NCI-H2029 (cell line): Measurements from ENCODE around the gene SOWAHC.

Experiments used
- DNase-seq: peaks from one replicate; lab custom pipeline; 2025; lab: John Stamatoyannopoulos, UW

Gene SOWAHC

DNA sequence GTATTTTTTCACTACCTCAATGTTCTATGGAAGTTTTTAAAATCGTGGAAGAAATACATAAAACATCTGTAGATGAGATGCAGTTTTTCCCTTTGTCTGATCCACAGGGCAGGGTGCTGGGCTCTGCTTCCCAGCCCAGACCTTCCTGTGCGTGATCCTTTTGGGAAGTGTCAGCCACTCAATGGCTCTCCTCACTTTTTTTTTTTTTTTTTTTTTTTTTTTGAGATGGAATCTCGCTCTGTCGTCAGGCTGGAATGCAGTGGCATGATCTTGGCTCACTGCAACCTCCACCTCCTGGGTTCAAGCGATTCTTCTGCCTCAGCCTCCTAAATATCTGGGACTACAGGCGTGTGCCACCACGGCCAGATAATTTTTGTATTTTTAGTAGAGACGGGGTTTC, 32.8 kb downstream of the SOWAHC start:
- DNase-seq: no peak

- DNase-seq: no peak
Observed at GRCh38 chr2:109647636-109648035, 33.5 kb downstream of the SOWAHC start.

DNA sequence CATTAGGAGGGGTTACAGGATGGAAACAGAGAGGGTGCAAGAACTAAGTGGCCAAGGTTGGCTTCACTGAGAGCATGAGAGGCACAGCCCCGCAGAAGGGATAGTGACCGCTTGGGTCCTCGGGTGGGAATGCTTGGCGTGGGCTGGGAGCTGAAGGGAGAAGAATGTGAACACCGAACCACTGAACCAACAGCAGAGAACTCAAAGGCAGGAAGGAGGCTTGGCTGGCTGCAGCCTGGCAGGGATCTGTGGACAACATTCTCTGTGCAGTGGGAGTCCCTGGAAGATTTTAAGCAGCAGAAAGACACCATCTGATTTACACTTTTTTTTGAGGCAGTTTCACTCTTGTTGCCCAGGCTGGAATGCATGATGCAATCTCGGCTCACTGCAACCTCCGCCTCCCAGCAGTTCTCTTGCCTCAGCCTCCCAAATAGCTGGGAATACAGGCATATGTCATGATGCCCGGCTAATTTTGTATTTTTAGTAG, 33.9 kb downstream of the SOWAHC start:
- DNase-seq: no peak

GRCh38 chr2:109649736-109650695, 35.9 kb downstream of the SOWAHC start:
- no peak for DNase-seq

DNA sequence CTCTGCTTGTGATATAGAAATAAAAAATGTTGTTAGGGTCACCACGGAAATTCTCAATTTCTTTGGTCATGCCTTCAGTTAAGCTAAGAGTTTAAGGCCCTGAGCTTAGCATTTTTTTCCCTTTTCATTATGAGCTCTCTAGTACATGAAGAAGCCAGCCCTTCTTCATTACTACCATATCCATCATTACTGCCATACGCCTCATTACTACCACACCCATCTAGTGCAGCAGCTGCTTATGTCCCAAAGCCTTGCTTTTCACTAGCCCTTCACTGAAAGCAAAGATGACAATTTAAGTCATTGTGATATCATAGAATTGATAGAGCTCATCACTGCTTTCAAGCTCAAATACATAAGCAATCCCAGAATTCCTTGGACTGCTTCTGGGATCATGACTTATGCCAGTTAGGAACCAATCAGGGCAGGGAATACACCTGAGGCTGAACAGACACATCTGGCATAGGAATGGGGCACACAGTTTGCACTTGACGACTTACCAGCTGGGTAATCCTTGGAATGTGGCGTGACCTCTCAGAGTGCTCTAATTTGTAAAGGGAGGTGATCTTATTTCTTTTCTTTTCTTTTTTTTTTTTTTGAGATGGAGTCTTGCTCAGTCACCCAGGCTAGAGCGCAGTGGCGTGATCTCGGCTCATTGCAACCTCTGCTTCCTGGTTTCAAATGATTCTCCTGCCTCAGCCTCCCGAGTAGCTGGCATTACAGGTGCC, 40.3 kb downstream of the SOWAHC start:
- no peak for DNase-seq

DNA sequence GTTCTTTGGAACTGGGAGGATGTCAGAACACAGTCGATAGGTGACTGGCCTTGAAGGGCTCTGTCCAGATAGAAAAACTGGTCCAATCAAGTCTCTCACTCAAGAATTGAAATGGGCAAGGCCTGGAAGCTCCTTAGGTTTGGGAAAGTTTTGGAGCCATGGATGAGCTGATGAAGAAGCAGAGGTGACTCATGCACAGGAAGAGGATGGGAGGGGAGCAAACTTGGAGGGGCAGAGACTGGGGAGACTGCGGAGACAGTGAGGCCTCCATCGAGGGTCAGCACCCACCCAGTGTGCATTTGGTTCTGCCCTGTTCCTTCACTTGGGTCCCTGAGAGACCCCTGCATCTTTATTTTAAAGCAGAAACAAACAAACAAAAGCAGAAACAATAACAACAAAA, 41.1 kb downstream of the SOWAHC start:
- DNase-seq: no peak

DNA sequence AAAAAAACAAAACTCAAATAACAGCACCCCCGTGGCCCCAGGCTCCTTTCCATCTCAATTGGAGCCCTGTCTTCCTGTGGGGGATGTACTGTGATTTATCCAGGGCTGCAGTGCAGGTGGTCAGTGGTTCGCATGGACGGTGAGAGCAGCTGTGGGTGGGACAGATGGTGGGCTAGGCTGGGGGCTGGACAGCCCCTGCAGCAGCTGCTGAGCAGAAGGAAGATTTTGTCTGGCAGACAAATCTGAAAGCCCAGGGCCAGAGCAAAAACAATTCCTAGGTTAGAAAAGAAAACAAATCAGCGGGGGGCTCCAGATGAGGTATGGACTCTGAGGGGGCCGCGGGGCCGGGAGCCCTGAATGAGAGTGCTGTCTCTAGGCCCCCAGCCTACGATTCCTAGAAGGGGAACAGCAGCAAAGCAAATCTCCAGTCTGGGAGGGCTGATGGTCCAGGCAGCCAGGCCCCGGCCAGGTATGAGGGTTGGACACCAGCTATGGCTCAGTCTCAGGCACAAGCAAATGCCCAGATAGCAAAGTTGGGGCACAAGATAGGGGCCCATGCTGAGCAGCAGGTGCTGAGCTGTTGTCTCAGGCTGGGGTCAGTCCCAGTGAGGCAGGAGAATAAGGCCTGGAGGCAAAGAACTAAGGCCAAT, 45.4 kb downstream of the SOWAHC start:
- no peak for DNase-seq

DNA sequence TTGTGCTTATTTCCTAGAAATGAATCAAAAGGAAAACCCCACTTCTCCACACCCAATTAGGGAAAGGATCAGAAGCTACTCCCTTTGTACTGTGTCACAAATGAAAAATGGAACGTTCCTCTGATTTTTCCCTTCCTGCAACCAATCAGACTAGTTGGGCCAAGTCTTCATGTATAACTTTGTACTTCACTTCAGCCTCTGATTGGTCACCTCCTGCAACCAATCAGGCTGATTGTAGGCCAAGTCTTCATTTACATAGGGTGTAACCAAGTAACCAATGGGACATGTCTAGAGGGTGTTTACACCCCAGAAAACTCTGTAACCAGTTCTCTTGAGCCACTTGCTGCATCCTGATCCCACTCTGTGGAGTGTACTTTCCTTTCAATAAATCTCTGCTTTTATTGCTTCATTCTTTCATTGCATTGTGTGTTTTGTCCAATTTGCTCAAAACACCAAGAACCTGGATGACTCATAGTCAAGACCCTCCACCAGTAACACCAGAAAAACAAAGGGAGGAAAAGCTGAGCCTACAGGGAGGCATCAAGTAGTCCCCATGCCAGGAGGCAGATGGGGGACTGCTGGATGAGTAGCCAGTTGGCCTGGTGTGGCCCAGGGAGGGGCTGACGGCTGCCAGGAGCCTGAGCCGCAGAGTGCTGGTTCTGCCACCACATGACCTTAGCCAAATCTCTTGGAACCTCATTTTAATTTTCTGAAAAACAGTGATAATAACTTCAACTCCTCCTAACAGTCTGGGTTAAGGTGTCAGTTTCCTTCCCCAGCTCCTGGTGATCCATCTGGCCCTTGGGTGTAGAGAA, 46.1 kb downstream of the SOWAHC start:
- no peak for DNase-seq

DNA sequence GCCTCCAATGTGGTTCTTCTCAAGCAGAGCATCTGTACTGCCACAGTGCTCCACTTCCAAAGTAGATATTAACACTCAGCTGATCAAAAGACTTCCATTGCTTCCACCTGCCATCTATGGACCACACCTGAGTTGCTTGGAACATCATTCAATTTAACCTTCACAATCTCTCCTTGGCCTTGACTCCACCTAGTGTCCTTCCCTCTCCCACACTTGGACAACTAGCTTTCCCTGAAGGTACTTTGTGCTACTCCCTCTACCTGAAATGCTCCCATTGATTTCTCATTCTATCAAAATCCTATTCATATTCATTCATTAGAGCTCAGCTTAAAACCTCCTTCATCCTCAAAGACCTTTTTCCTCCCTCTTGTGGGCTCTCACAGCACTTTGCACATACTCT, 48.7 kb downstream of the SOWAHC start:
- DNase-seq: no peak

DNA sequence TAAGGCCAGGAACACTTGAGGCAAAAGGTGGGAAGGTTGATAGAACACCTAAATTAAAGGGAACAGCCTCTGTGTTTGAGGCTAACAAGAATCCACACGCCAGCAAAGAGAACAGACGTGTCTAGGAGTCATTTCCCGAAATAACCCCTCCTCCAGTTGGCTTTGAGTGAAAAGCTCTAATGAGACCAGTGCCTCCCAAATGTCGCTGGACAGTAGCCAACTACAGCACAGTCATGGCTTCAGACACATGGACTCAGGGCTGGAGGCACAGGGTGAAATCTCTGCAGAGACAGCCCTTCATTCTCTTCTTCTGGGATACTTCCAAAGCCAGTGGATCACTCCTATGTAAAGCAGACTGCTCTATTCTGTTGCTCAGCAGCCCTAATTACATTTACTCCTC, 49.6 kb downstream of the SOWAHC start:
- DNase-seq: peak; percentile 13

DNA sequence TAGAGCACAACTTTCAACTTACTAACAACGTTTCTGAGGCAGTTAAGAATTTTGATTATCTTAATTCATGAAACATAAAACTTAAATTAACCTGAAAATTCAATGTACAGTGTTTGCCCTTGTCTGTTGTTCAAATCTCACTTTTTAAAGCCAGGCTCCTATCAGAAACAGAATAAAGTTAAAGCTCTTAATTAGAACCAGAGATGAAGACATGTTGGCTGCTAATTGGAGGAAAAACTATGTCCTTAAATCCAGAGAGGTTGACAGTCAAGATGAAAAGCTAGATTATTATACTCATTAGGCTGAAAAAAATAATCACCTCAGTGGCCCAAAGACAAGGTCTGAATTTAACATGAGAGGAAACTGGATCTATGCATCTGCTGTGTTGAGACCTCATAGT, 52.3 kb downstream of the SOWAHC start:
- no peak for DNase-seq
